Esophagus muscularis mucosa (tissue), 4 donors: Measurements from ENCODE around the gene VAPB. TPM values are rescaled to one million over a fixed set of nuclear protein-coding genes. Genes with fewer than 3 reads are reported as not detected.

Experiments
- DNase-seq: peaks from one replicate; pipeline ENCODE4 v3.0.0-alpha.2; 2017; ENCODE audit errors: extremely low spot score
- H3K27ac ChIP-seq, 4 donors: fragments of 200-600 bp; sonication (generic); replicated peaks in 1 of 4; 1 replicate in 3 of 4; 2 replicates in 1 of 4; pipeline ENCODE4 v1.5.1; 2016 to 2019; ENCODE audit warnings: mild to moderate bottlenecking in 1 of 4
- H3K27me3 ChIP-seq, 4 donors: fragments of 200-600 bp; sonication (generic); one replicate each; pipeline versions ENCODE4 v1.5.1 to v1.6.0; 2016 to 2019
- H3K36me3 ChIP-seq, 4 donors: fragments of 200-600 bp; sonication (generic); one replicate each; pipeline ENCODE4 v1.5.1; 2016 to 2019
- H3K4me1 ChIP-seq, 4 donors: fragments of 200-600 bp; sonication (generic); one replicate each; pipeline ENCODE4 v1.5.1; 2016 to 2019
- H3K4me3 ChIP-seq, 4 donors: fragments of 200-600 bp; sonication (generic); 1 replicate in 2 of 4; 2 replicates in 2 of 4; pipeline ENCODE4 v1.5.1; 2016 to 2019; ENCODE audit warnings: mild to moderate bottlenecking in 4 of 4, moderate library complexity in 1 of 4
- H3K9me3 ChIP-seq, 4 donors: fragments of 200-600 bp; sonication (generic); 1 replicate in 3 of 4; 2 replicates in 1 of 4; pipeline ENCODE4 v1.5.1; 2016 to 2019
- CTCF ChIP-seq, 3 experiments: fragments of 200-600 bp in 2 of 3; fragments of 450-650 bp in 1 of 3; sonication (generic) in 2 of 3; IDR thresholded peaks; one replicate each; pipeline ENCODE4 v1.5.1; 2017 to 2019; ENCODE audit warnings: antibody characterized with exemption in 3 of 3, mild to moderate bottlenecking in 2 of 3, moderate library complexity in 1 of 3
- EP300 ChIP-seq: sonication (generic); formaldehyde crosslinking; IDR thresholded peaks from one replicate; pipeline ENCODE4 v1.6.1; 2017; ENCODE audit warnings: antibody characterized with exemption
- POLR2A ChIP-seq: fragments of 450-650 bp; IDR thresholded peaks from one replicate; pipeline ENCODE4 v1.6.1; 2017; ENCODE audit warnings: antibody characterized with exemption, moderate library complexity, mild to moderate bottlenecking, low read depth
- POLR2AphosphoS5 ChIP-seq, 2 donors: sonication (generic); formaldehyde crosslinking; IDR thresholded peaks; one replicate each; pipeline ENCODE4 v1.6.1; 2017; ENCODE audit warnings: antibody characterized with exemption in 2 of 2
- WGBS: methylation state at CpG from one replicate; pipeline ENCODE4 v1.1.5; 2018; 5-methylcytosine and 5-hydroxymethylcytosine counted together
- intact Hi-C: fragments of 100-400 bp; cut with DNase I; formaldehyde crosslinking; loops from one replicate; pipeline ENCODE4 v1.15.1; 2023
- total RNA-seq, 4 donors: library from RNA; depleted of rRNA; stranded (reverse); fragments of >200 nt; gene quantifications; one replicate each; pipeline versions ENCODE4 v1.1.0 to v1.2.1, GENCODE V29; 2016

Gene VAPB
- total RNA-seq, 4 donors from 2014 or later = 24.9 to 39.0 (median 28.3) TPM

GRCh38 chr20:58482416-58482815, 93.4 kb downstream of the VAPB start:
- TF ChIP-seq POLR2A = no peak
- no peak for TF ChIP-seq EP300
- TF ChIP-seq CTCF (IDR thresholded peaks at IDR 0.05) = no peak
- no peak for TF ChIP-seq POLR2AphosphoS5 (IDR thresholded peaks at IDR 0.05)
- H3K27ac ChIP-seq = no peak overlapping the region
- no peak overlapping the region for H3K4me3 ChIP-seq
- no peaks in the 10 kb centered on the region for H3K36me3 ChIP-seq
- peaks cover 0 to 21% (median 18%) of the 10 kb centered on the region in 4 donors for H3K9me3 ChIP-seq
- no peaks in the 10 kb centered on the region for H3K27me3 ChIP-seq
- DNase-seq = no peak
- 77% methylated on average over 10 of the region's 10 CpGs for WGBS
- H3K4me1 ChIP-seq = peaks cover 0 to 7% (median 7%) of the 10 kb centered on the region in 4 donors
- intact Hi-C loops = loop anchor here (5.0 to 10.0 kb wide), 2 partner anchors 170 to 352 kb away; partner anchors contain the start of gene STX16

- peaks cover 0 to 19% (median 17%) of the 10 kb centered on the region in 4 donors for H3K9me3 ChIP-seq
- H3K36me3 ChIP-seq = no peaks in the 10 kb centered on the region
- TF ChIP-seq POLR2A (no peak), POLR2AphosphoS5 (IDR thresholded peaks at IDR 0.05) (no peak), CTCF (IDR thresholded peaks at IDR 0.05) (no peak), EP300 (no peak)
- no peak overlapping the region for H3K27ac ChIP-seq
- no peak overlapping the region for H3K4me3 ChIP-seq
- no peaks in the 10 kb centered on the region for H3K27me3 ChIP-seq
- 83% methylated on average over 5 of the region's 5 CpGs for WGBS
- peaks cover 0 to 7% (median 7%) of the 10 kb centered on the region in 4 donors for H3K4me1 ChIP-seq
- no peak for DNase-seq
- intact Hi-C loops = loop anchor here (5.0 to 10.0 kb wide), 2 partner anchors 169 to 352 kb away; partner anchors contain the start of gene STX16
Observed at GRCh38 chr20:58483051-58483450, 94.0 kb downstream of the VAPB start.

DNA sequence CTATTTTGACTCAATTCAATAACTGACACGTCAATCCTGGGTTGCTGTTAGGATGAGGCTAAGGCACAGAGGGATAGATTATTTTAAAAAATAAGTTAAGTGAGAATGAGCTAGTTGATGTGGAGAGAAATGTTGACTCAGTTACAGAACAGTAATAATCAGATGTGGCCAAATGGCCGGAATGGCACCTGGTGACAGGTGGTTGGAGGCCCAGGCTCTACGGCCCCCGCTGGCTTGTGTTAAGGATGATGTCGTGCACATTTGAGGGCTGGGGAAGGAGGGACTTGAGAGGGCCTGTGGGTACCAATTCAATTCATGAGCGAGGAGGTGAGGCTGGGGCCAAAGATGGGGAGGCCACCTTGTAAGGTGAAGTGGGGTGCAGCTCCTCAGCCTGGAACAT, 94.4 kb downstream of the VAPB start:
- Histone ChIP-seq H3K27me3 (no peaks in the 10 kb centered on the region), H3K36me3 (no peaks in the 10 kb centered on the region), H3K27ac (no peak overlapping the region), H3K9me3 (peaks cover 0 to 16% (median 15%) of the 10 kb centered on the region in 4 donors), H3K4me1 (peaks cover 0 to 7% (median 7%) of the 10 kb centered on the region in 4 donors), H3K4me3 (no peak overlapping the region)
- DNase-seq = no peak
- WGBS = 94% methylated on average over 6 of the region's 6 CpGs
- intact Hi-C loops = loop anchor here (5.0 to 10.0 kb wide), 2 partner anchors 169 to 351 kb away; partner anchors contain the start of gene STX16
- no peak for TF ChIP-seq CTCF (IDR thresholded peaks at IDR 0.05)
- TF ChIP-seq EP300 = no peak
- no peak for TF ChIP-seq POLR2AphosphoS5 (IDR thresholded peaks at IDR 0.05)
- TF ChIP-seq POLR2A = no peak

- H3K4me3 ChIP-seq = no peak overlapping the region
- no peak for DNase-seq
- peaks cover 0 to 7% (median 7%) of the 10 kb centered on the region in 4 donors for H3K4me1 ChIP-seq
- no peak overlapping the region for H3K27ac ChIP-seq
- peaks cover 0 to 15% (median 14%) of the 10 kb centered on the region in 4 donors for H3K9me3 ChIP-seq
- H3K36me3 ChIP-seq = no peaks in the 10 kb centered on the region
- WGBS = 62% methylated on average over 3 of the region's 3 CpGs
- no peak for TF ChIP-seq EP300
- TF ChIP-seq CTCF (IDR thresholded peaks at IDR 0.05) = no peak
- no peak for TF ChIP-seq POLR2AphosphoS5 (IDR thresholded peaks at IDR 0.05)
- TF ChIP-seq POLR2A = no peak
- intact Hi-C loops = loop anchor here (10.0 kb wide), 1 partner anchor 349 kb away; no protein-coding TSS in a partner anchor
- H3K27me3 ChIP-seq = no peaks in the 10 kb centered on the region
Observed at GRCh38 chr20:58485393-58485792, 96.4 kb downstream of the VAPB start.
